ENCODE results near the gene MBLAC1. TPM values are rescaled to one million over a fixed set of nuclear protein-coding genes. Genes with fewer than 3 reads are reported as not detected.

MBLAC1 gene
- total and polyA plus RNA-seq, 9 of the 15 experiments (the other 6 are each of a cell fraction or from before 2014, with no cell fraction given): 0.03 to 3.1 (median 0.52) TPM

DNA sequence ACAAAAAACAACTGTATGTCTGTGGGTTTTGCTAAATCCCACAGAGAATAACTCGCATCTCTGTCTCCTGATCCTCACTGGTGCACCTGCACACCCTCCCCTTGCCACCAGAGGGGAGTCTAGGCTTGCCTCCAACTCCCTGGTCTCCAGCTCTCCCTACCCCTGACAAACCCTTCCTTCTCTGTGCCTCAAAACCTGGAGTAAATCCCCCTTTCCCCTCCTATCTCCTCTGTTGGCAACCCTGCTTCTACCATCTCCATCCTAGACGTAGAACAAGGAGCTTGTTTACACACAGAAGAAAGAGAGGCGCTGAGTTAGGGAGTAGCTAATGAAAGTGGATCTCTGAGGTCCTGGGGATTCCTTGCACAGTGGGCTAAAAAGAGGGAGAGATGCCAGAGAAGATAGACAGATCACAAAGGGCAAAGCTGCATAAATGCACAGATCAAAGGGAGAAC is 6.0 kb downstream of the MBLAC1 start (continued):
- TF ChIP-seq BCOR (IDR thresholded peaks at IDR 0.05): peak; percentile 57; the same call in 1 of the 2 replicates
- peak; percentile 98 for TF ChIP-seq CC2D1A (IDR thresholded peaks at IDR 0.05)
- no peak for TF ChIP-seq ZNF197 (CRISPR knock-in tag; IDR thresholded peaks at IDR 0.05; ENCODE audit: low read depth)
- TF ChIP-seq, protein P1, sequence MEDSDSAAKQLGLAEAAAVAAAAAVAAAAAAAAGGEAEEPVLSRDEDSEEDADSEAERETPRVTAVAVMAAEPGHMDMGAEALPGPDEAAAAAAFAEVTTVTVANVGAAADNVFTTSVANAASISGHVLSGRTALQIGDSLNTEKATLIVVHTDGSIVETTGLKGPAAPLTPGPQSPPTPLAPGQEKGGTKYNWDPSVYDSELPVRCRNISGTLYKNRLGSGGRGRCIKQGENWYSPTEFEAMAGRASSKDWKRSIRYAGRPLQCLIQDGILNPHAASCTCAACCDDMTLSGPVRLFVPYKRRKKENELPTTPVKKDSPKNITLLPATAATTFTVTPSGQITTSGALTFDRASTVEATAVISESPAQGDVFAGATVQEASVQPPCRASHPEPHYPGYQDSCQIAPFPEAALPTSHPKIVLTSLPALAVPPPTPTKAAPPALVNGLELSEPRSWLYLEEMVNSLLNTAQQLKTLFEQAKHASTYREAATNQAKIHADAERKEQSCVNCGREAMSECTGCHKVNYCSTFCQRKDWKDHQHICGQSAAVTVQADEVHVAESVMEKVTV (CRISPR knock-in tag; IDR thresholded peaks at IDR 0.05): peak; percentile 98
- TF ChIP-seq, protein P2, sequence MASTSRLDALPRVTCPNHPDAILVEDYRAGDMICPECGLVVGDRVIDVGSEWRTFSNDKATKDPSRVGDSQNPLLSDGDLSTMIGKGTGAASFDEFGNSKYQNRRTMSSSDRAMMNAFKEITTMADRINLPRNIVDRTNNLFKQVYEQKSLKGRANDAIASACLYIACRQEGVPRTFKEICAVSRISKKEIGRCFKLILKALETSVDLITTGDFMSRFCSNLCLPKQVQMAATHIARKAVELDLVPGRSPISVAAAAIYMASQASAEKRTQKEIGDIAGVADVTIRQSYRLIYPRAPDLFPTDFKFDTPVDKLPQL (IDR thresholded peaks at IDR 0.05; ENCODE audit: extremely low read depth, insufficient read length): no peak
- TF ChIP-seq ZNF696 (CRISPR knock-in tag; conservative IDR thresholded peaks at IDR 0.05): 0 out of 2 replicates have a peak, but pooled peaks have one; percentile 8
- TF ChIP-seq ZNF384 (IDR thresholded peaks at IDR 0.05; ENCODE audit: low read depth, low read length): 0 out of 2 replicates have a peak, but pooled peaks have one; percentile 16
- TF ChIP-seq, protein P3, sequence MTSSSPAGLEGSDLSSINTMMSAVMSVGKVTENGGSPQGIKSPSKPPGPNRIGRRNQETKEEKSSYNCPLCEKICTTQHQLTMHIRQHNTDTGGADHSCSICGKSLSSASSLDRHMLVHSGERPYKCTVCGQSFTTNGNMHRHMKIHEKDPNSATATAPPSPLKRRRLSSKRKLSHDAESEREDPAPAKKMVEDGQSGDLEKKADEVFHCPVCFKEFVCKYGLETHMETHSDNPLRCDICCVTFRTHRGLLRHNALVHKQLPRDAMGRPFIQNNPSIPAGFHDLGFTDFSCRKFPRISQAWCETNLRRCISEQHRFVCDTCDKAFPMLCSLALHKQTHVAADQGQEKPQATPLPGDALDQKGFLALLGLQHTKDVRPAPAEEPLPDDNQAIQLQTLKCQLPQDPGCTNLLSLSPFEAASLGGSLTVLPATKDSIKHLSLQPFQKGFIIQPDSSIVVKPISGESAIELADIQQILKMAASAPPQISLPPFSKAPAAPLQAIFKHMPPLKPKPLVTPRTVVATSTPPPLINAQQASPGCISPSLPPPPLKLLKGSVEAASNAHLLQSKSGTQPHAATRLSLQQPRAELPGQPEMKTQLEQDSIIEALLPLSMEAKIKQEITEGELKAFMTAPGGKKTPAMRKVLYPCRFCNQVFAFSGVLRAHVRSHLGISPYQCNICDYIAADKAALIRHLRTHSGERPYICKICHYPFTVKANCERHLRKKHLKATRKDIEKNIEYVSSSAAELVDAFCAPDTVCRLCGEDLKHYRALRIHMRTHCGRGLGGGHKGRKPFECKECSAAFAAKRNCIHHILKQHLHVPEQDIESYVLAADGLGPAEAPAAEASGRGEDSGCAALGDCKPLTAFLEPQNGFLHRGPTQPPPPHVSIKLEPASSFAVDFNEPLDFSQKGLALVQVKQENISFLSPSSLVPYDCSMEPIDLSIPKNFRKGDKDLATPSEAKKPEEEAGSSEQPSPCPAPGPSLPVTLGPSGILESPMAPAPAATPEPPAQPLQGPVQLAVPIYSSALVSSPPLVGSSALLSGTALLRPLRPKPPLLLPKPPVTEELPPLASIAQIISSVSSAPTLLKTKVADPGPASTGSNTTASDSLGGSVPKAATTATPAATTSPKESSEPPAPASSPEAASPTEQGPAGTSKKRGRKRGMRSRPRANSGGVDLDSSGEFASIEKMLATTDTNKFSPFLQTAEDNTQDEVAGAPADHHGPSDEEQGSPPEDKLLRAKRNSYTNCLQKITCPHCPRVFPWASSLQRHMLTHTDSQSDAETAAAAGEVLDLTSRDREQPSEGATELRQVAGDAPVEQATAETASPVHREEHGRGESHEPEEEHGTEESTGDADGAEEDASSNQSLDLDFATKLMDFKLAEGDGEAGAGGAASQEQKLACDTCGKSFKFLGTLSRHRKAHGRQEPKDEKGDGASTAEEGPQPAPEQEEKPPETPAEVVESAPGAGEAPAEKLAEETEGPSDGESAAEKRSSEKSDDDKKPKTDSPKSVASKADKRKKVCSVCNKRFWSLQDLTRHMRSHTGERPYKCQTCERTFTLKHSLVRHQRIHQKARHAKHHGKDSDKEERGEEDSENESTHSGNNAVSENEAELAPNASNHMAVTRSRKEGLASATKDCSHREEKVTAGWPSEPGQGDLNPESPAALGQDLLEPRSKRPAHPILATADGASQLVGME (CRISPR knock-in tag; IDR thresholded peaks at IDR 0.05): 0 out of 2 replicates have a peak, but pooled peaks have one; percentile 43
- TF ChIP-seq XRCC4 (IDR thresholded peaks at IDR 0.05; ENCODE audit: extremely low read depth, insufficient read depth, insufficient read length): no peak
- TF ChIP-seq, protein P4, sequence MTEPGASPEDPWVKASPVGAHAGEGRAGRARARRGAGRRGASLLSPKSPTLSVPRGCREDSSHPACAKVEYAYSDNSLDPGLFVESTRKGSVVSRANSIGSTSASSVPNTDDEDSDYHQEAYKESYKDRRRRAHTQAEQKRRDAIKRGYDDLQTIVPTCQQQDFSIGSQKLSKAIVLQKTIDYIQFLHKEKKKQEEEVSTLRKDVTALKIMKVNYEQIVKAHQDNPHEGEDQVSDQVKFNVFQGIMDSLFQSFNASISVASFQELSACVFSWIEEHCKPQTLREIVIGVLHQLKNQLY (CRISPR knock-in tag; conservative IDR thresholded peaks at IDR 0.05): 0 out of 4 replicates have a peak, but pooled peaks of 1 of the 2 experiments have one; percentile 21
- TF ChIP-seq BRD9 (IDR thresholded peaks at IDR 0.05; ENCODE audit: low read depth, partially characterized antibody): peak; percentile 77
- no peak for TF ChIP-seq CCAR2 (IDR thresholded peaks at IDR 0.05; ENCODE audit: low read depth, low read length)
- no peak for TF ChIP-seq C11orf30 (IDR thresholded peaks at IDR 0.05; ENCODE audit: low read depth)
- TF ChIP-seq, protein P5, sequence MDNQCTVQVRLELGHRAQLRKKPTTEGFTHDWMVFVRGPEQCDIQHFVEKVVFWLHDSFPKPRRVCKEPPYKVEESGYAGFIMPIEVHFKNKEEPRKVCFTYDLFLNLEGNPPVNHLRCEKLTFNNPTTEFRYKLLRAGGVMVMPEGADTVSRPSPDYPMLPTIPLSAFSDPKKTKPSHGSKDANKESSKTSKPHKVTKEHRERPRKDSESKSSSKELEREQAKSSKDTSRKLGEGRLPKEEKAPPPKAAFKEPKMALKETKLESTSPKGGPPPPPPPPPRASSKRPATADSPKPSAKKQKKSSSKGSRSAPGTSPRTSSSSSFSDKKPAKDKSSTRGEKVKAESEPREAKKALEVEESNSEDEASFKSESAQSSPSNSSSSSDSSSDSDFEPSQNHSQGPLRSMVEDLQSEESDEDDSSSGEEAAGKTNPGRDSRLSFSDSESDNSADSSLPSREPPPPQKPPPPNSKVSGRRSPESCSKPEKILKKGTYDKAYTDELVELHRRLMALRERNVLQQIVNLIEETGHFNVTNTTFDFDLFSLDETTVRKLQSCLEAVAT (IDR thresholded peaks at IDR 0.05): peak; percentile 53 to 70; a peak in 2 of 4 replicates
- peak; percentile 98 for TF ChIP-seq SMC3 (conservative IDR thresholded peaks at IDR 0.05; ENCODE audit: insufficient read depth, low read depth, low read length)
- TF ChIP-seq, protein P6, sequence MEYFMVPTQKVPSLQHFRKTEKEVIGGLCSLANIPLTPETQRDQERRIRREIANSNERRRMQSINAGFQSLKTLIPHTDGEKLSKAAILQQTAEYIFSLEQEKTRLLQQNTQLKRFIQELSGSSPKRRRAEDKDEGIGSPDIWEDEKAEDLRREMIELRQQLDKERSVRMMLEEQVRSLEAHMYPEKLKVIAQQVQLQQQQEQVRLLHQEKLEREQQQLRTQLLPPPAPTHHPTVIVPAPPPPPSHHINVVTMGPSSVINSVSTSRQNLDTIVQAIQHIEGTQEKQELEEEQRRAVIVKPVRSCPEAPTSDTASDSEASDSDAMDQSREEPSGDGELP (CRISPR knock-in tag; IDR thresholded peaks at IDR 0.05; ENCODE audit: borderline replicate concordance): peak; percentile 34; the same call in 1 of the 2 replicates
- peak; percentile 8 for TF ChIP-seq TBP (optimal IDR thresholded peaks at IDR 0.05; ENCODE audit: low read depth, low read length)
